Cardiac fibroblast (primary cell): Measurements from ENCODE around the gene BTBD6.
"Not testable (repeated sequence)": the region's sequence is repeated elsewhere in the genome, so short reads cannot be mapped to it uniquely, and the experiment has no call there.

Experiments
- DNase-seq, 2 donors: peaks; one replicate each; pipeline versions ENCODE4 v3.0.0 to v3.0.0-alpha.2; 2010; ENCODE audit warnings: low read depth in 2 of 2
- H3K4me3 ChIP-seq, 2 donors: replicated peaks in 1 of 2; 1 replicate in 1 of 2; 2 replicates in 1 of 2; pipeline ENCODE4 v1.5.1; 2011; ENCODE audit warnings: low read depth in 2 of 2, low read length in 2 of 2, mild to moderate bottlenecking in 2 of 2, moderate library complexity in 1 of 2
- TF ChIP-seq, protein P1 (sequence below): IDR thresholded peaks from one replicate; pipeline ENCODE4 v1.5.1; 2011; ENCODE audit warnings: low read depth, mild to moderate bottlenecking, low read length, inconsistent platforms

The BTBD6 gene

GRCh38 chr14:105287249-105288102 is 39.1 kb downstream of the BTBD6 start:
- TF ChIP-seq, protein P1, sequence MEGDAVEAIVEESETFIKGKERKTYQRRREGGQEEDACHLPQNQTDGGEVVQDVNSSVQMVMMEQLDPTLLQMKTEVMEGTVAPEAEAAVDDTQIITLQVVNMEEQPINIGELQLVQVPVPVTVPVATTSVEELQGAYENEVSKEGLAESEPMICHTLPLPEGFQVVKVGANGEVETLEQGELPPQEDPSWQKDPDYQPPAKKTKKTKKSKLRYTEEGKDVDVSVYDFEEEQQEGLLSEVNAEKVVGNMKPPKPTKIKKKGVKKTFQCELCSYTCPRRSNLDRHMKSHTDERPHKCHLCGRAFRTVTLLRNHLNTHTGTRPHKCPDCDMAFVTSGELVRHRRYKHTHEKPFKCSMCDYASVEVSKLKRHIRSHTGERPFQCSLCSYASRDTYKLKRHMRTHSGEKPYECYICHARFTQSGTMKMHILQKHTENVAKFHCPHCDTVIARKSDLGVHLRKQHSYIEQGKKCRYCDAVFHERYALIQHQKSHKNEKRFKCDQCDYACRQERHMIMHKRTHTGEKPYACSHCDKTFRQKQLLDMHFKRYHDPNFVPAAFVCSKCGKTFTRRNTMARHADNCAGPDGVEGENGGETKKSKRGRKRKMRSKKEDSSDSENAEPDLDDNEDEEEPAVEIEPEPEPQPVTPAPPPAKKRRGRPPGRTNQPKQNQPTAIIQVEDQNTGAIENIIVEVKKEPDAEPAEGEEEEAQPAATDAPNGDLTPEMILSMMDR = no peak
- no peak overlapping the region for H3K4me3 ChIP-seq
- no peak for DNase-seq

DNA sequence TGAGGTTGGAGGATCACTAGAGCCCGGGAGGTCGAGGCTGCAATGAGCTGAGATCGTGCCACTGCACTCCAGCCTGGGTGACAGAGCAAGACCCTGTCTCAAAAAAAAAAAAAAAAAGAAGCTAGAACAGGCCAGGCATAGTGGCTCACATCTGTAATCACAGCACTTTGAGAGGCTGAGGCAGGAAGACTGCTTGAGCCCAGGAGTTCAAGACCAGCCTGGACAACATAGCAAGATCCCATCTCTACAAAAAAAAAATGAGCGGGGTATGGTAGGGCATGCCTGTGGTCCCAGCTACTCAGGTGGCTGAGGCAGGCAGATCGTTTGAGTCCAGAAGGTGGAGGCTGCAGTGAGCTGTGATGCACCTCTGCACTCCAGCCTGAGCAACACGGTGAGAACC is 40.6 kb downstream of the BTBD6 start:
- DNase-seq, H3K4me3 ChIP-seq: not testable (repeated sequence)

DNA sequence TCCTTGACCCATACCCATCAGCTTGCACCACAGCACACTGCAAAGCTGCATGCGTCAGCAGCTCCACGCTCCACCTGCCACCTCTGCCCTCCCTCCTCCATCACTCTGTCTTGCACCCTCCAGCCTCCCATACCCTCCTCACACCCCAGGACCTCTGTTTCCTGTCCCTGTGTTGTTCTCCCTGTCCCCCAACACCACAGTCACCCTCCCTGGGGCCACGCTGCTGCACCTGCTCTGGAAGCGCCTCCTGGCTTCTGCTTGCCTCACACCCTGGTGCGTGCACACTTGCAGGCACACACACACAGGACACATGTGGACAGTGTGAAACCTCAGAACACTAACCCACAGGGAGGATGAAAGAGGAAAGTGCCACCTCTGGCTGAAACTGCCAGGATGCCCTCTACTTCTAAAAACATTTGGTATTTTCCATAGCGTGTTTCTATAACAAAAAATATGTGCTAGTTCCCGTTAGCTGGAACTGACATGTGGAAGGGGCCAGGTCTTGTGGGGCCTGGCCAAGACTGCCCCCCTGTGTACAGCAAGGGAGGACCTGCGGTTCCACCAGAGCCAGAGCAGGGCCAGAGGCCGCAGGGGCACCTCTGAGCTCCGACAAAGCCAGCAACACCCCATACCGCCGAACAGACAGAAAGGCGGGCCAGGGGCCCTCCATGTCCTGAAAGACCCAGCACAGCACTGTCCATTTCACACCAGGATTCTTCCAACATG is 42.5 kb downstream of the BTBD6 start:
- DNase-seq = no peak
- H3K4me3 ChIP-seq = no peak overlapping the region
- TF ChIP-seq, protein P1 = no peak

DNA sequence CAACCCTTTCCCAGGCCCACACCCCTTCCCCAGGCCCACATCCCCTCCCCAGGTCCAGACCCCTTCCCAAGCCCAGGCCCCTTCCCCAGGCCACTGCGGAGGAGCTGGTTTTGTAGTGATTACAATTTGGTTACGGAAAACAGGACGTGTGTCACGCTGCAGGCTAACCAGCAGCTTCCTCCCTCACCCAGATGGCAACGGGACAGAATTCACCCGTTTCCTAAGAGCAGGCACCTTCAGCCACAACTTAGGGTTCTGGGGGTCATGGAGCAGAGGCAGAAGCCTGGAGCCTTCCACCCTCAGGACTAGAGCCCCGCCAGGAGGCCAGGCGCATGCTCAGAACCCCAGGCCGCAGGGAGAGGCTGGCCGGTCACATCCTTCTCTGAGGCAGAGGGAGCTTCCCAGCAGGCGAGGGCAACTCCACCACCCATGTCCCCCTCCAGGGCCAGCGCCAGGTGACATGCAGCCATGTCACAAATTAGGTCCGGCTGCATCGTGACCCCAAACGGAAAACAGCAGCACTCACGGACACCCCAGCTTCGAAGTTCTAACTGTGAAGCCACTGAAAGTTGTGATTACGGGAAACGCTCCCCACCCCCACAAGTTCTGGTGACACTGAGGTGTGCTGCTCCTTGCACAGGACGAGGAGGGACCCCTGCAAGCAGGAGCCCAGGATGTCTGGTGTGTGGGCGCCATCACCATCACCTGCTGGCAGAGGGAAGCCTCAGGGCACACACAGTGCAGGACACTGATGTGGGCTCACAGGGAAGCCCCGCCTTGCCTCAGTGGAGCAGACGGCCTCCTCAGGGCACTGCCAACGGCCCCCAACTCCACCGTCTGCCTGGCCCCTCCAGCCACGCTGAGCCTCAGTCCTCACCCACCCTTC is 44.7 kb downstream of the BTBD6 start:
- no peak overlapping the region for H3K4me3 ChIP-seq
- no peak for DNase-seq
- TF ChIP-seq, protein P1 = no peak

DNA sequence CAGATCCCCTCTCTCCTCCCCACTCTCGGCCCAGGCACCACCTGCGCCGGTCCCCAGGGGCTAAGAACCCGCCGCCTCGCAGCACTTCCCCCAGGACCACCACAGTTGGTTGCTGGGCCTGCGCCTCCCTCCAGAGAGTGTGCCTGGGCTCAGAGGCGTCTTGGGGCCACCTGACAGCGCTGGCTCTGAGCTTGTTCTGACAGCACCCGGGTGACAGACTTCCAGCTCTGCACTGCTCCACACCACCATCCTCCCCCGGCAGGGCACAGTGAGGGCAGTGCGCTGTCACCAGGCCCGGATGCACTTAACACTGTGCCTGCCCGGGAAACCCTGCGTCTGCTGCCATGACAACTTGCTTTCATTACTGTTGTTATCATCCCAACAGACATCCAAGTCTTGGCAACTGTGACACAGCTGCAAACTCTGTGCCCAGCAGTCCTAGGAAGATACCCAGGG is 45.8 kb downstream of the BTBD6 start:
- DNase-seq = peak; percentile 14 to 70
- no peak overlapping the region for H3K4me3 ChIP-seq

GRCh38 chr14:105297311-105297710 is 49.0 kb downstream of the BTBD6 start:
- DNase-seq, H3K4me3 ChIP-seq: not testable (repeated sequence)

More for the DNA sequence above, 45.8 kb downstream of the BTBD6 start:
- TF ChIP-seq, protein P1 = no peak

DNA sequence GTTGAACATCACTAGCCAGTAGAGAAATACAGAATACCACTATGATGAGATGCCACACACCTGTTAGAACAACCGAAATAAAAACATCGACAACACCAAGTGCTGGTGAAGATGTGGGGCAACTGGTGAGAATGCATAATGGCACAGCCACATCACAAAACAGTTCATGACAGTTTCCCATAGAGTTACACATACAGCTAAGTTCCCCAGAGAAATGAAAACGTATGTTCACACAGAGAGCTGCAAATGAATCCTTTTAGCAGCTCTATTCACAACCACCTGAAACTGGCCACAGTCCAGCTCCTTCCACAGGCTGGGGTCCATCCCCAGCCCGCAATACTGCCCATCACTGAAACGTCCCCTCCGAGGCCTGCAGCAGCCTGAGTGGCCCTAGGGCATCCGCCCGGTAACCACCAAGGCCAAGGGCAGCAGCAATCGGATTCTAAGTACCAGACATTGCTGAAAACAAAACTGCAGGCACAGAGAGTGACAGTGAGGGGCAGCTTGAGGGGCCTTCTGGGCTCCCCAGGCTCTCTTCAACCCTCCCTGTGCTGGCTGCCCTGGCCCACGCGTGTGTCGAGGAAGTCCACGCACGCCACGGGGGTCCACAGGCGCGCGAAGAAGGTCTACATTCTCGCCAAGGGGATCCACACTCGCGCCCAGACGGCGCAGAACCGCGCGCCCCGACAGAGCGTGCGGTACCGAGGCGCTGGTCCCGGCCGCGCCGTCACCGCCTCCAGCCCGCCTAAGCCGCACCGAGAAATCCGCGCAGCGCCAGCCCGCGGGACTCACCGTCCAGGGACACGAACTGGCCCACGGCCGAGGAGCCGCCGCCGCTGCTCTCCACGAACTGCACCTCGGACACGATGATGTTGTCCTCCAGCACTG is 51.6 kb downstream of the BTBD6 start:
- TF ChIP-seq, protein P1 = no peak
- peak overlapping the region; percentile 78 to 84 for H3K4me3 ChIP-seq
- DNase-seq = peak in 1 of 2 donors; percentile 38
